ENCODE measurements around the gene PRSS21.

The PRSS21 gene

GRCh38 chr16:2820836-2821486 is 3.9 kb downstream of the PRSS21 start:
- Histone ChIP-seq H3F3A (ENCODE audit: control insufficient read depth, insufficient read depth) (no peaks in the 10 kb centered on the region), H3K4me3 (ENCODE audit: low read length) (no peak overlapping the region), H3K36me3 (ENCODE audit: control insufficient read depth, low read length) (no peaks in the 10 kb centered on the region), H3K27me3 (ENCODE audit: control insufficient read depth, low read length) (no peaks in the 10 kb centered on the region), H3K79me2 (ENCODE audit: control insufficient read depth, low read length) (no peaks in the 10 kb centered on the region), H3K4me2 (ENCODE audit: low read length) (no peak overlapping the region), H4K20me1 (ENCODE audit: control insufficient read depth, insufficient read depth, low read depth, low read length) (no peaks in the 10 kb centered on the region), H3K9me2 (replicated peaks; ENCODE audit: control insufficient read depth, low read length) (no peaks in the 10 kb centered on the region), H3K4me1 (ENCODE audit: control insufficient read depth, low read length) (no peaks in the 10 kb centered on the region), H3K9me3 (ENCODE audit: control insufficient read depth, insufficient read depth, low read length) (no peaks in the 10 kb centered on the region), H3K27ac (ENCODE audit: low read depth, low read length) (no peak overlapping the region)
- TF ChIP-seq EZH2phosphoT487 (IDR thresholded peaks at IDR 0.05; ENCODE audit: borderline replicate concordance, low read length) (no peak), CTCF (IDR thresholded peaks at IDR 0.05; ENCODE audit: low read depth, low read length, poor library complexity, severe bottlenecking) (no peak)

GRCh38 chr16:2821487-2822157 is 4.6 kb downstream of the PRSS21 start:
- no peaks in the 10 kb centered on the region for H3K27me3 ChIP-seq (ENCODE audit: control insufficient read depth, low read length)
- no peaks in the 10 kb centered on the region for H3K9me3 ChIP-seq (ENCODE audit: control insufficient read depth, insufficient read depth, low read length)
- H3K4me2 ChIP-seq (ENCODE audit: low read length) = no peak overlapping the region
- TF ChIP-seq CTCF (IDR thresholded peaks at IDR 0.05; ENCODE audit: low read depth, low read length, poor library complexity, severe bottlenecking) (no peak), EZH2phosphoT487 (IDR thresholded peaks at IDR 0.05; ENCODE audit: borderline replicate concordance, low read length) (no peak)
- no peaks in the 10 kb centered on the region for H3K9me2 ChIP-seq (replicated peaks; ENCODE audit: control insufficient read depth, low read length)
- H3K36me3 ChIP-seq (ENCODE audit: control insufficient read depth, low read length) = no peaks in the 10 kb centered on the region
- no peaks in the 10 kb centered on the region for H4K20me1 ChIP-seq (ENCODE audit: control insufficient read depth, insufficient read depth, low read depth, low read length)
- no peak overlapping the region for H3K27ac ChIP-seq (ENCODE audit: low read depth, low read length)
- H3F3A ChIP-seq (ENCODE audit: control insufficient read depth, insufficient read depth) = no peaks in the 10 kb centered on the region
- H3K79me2 ChIP-seq (ENCODE audit: control insufficient read depth, low read length) = no peaks in the 10 kb centered on the region
- no peak overlapping the region for H3K4me3 ChIP-seq (ENCODE audit: low read length)
- H3K4me1 ChIP-seq (ENCODE audit: control insufficient read depth, low read length) = no peaks in the 10 kb centered on the region

- H3K36me3 ChIP-seq (ENCODE audit: control insufficient read depth, low read length) = no peaks in the 10 kb centered on the region
- no peaks in the 10 kb centered on the region for H3K9me2 ChIP-seq (replicated peaks; ENCODE audit: control insufficient read depth, low read length)
- H3K4me1 ChIP-seq (ENCODE audit: control insufficient read depth, low read length) = no peaks in the 10 kb centered on the region
- no peak overlapping the region for H3K27ac ChIP-seq (ENCODE audit: low read depth, low read length)
- no peaks in the 10 kb centered on the region for H3K27me3 ChIP-seq (ENCODE audit: control insufficient read depth, low read length)
- H3K9me3 ChIP-seq (ENCODE audit: control insufficient read depth, insufficient read depth, low read length) = no peaks in the 10 kb centered on the region
- no peak for TF ChIP-seq EZH2phosphoT487 (IDR thresholded peaks at IDR 0.05; ENCODE audit: borderline replicate concordance, low read length)
- TF ChIP-seq CTCF (IDR thresholded peaks at IDR 0.05; ENCODE audit: low read depth, low read length, poor library complexity, severe bottlenecking) = no peak
- H3F3A ChIP-seq (ENCODE audit: control insufficient read depth, insufficient read depth) = no peaks in the 10 kb centered on the region
- no peaks in the 10 kb centered on the region for H4K20me1 ChIP-seq (ENCODE audit: control insufficient read depth, insufficient read depth, low read depth, low read length)
- no peaks in the 10 kb centered on the region for H3K79me2 ChIP-seq (ENCODE audit: control insufficient read depth, low read length)
- H3K4me3 ChIP-seq (ENCODE audit: low read length) = no peak overlapping the region
- no peak overlapping the region for H3K4me2 ChIP-seq (ENCODE audit: low read length)
Measured at GRCh38 chr16:2822158-2822495, 5.1 kb downstream of the PRSS21 start.

Measured in DOHH2 (cell line).